ENCODE measurements around the gene CBX8.

GRCh38 chr17:79792984-79793923 lies 3.6 kb downstream of the CBX8 start:
- TF ChIP-seq GATA2 (IDR thresholded peaks at IDR 0.05; ENCODE audit: low read depth, low read length) = no peak
- TF ChIP-seq GATA3 (IDR thresholded peaks at IDR 0.05; ENCODE audit: low read depth, low read length) = no peak

Measured in SH-SY5Y (cell line).